Activated CD8-positive, alpha-beta T cell treated with anti-CD3 and anti-CD28 coated beads, Interleukin-2, amount 10 ng/mL, durations not matched to agents 7 days and 5 days (primary cell): ENCODE measurements around the gene PDE4D. TPM values are rescaled to one million over a fixed set of nuclear protein-coding genes. Genes with fewer than 3 reads are reported as not detected.

Experiments used
- ATAC-seq: fragments of 150-1000 bp; cut with Tn5 transposase; one replicate; pipeline ENCODE4 v1.10.0; 2021; ENCODE audit warnings: moderate library complexity
- CTCF ChIA-PET: fragments of 350-600 bp; sonication (Branson Sonifier 250); formaldehyde crosslinking; loops from one replicate; lab custom pipeline; 2021; ENCODE audit warnings: antibody characterized with exemption; lab: Charles Lee
- POLR2A ChIA-PET: fragments of 350-600 bp; sonication (Branson Sonifier 250); formaldehyde crosslinking; loops from one replicate; lab custom pipeline; 2021; ENCODE audit warnings: antibody characterized with exemption; lab: Charles Lee
- DNase-seq: peaks from one replicate; pipeline ENCODE4 v3.0.0-alpha.2; 2020
- H3K27ac Mint-ChIP-seq: one replicate; pipeline ENCODE4 v1.8.0; 2021; ENCODE audit warnings: mild to moderate bottlenecking, mixed read lengths
- H3K27me3 Mint-ChIP-seq: one replicate; pipeline ENCODE4 v1.8.0; 2021; ENCODE audit warnings: low read depth, mixed read lengths
- H3K36me3 Mint-ChIP-seq: one replicate; pipeline ENCODE4 v1.8.0; 2021; ENCODE audit warnings: low read depth, mixed read lengths
- H3K4me1 Mint-ChIP-seq: one replicate; pipeline ENCODE4 v1.8.0; 2021; ENCODE audit warnings: low read depth, mixed read lengths
- H3K4me3 Mint-ChIP-seq: one replicate; pipeline ENCODE4 v1.8.0; 2021; ENCODE audit warnings: mild to moderate bottlenecking, mixed read lengths
- H3K9me3 Mint-ChIP-seq: one replicate; pipeline ENCODE4 v1.8.0; 2022; ENCODE audit warnings: mixed read lengths; ENCODE audit not compliant: insufficient read depth
- total RNA-seq, 2 experiments: library from RNA; stranded (reverse); gene quantifications; one replicate each; pipeline ENCODE4 v1.2.3, GENCODE V29; 2021

PDE4D gene
- total RNA-seq, 2 experiments from 2014 or later = 65.4 to 70.7 TPM

GRCh38 chr5:59193616-59194319 lies 699.8 kb downstream of the PDE4D start:
- no peaks in the 10 kb centered on the region for H3K36me3 Mint-ChIP-seq
- H3K27ac Mint-ChIP-seq = no peak overlapping the region
- no peak for DNase-seq
- no peak for ATAC-seq
- H3K9me3 Mint-ChIP-seq = no peaks in the 10 kb centered on the region
- ChIA-PET POLR2A (no interaction called here), CTCF (interaction anchor here (1.2 kb wide), 1 partner anchor 23 kb away, joined by 3 read pairs; no protein-coding TSS in a partner anchor)
- no peak overlapping the region for H3K4me3 Mint-ChIP-seq
- peaks cover 14% of the 10 kb centered on the region for H3K27me3 Mint-ChIP-seq
- H3K4me1 Mint-ChIP-seq = no peaks in the 10 kb centered on the region

- ATAC-seq (no peak), DNase-seq (no peak)
- Mint-ChIP-seq H3K27me3 (peaks cover 23% of the 10 kb centered on the region), H3K9me3 (no peaks in the 10 kb centered on the region), H3K27ac (no peak overlapping the region), H3K36me3 (no peaks in the 10 kb centered on the region), H3K4me3 (no peak overlapping the region), H3K4me1 (peaks cover 5% of the 10 kb centered on the region)
- ChIA-PET CTCF (interaction anchor here (0.8 to 2.1 kb wide), 10 partner anchors 16 to 610 kb away, joined by 3 to 16 read pairs (median 3); no protein-coding TSS in a partner anchor), POLR2A (no interaction called here)
These were observed 702.8 kb downstream of the PDE4D start for GRCh38 chr5:59190746-59191145.

GRCh38 chr5:59189472-59190244 lies 703.9 kb downstream of the PDE4D start:
- Mint-ChIP-seq H3K27me3 (peaks cover 31% of the 10 kb centered on the region), H3K9me3 (no peaks in the 10 kb centered on the region), H3K4me1 (peaks cover 5% of the 10 kb centered on the region), H3K4me3 (no peak overlapping the region), H3K36me3 (no peaks in the 10 kb centered on the region), H3K27ac (no peak overlapping the region)
- no peak for ATAC-seq
- DNase-seq = no peak
- ChIA-PET POLR2A (no interaction called here), CTCF (interaction anchor here (0.8 to 8.3 kb wide), 13 partner anchors 13 to 303 kb away, joined by 3 to 73 read pairs (median 7); no protein-coding TSS in a partner anchor)

GRCh38 chr5:59188419-59189225 lies 704.9 kb downstream of the PDE4D start:
- POLR2A ChIA-PET = interaction anchor here (0.6 kb wide), 2 partner anchors 215 to 470 kb away, joined by 3 read pairs; no protein-coding TSS in a partner anchor
- peaks cover 5% of the 10 kb centered on the region for H3K4me1 Mint-ChIP-seq
- no peak overlapping the region for H3K27ac Mint-ChIP-seq
- H3K36me3 Mint-ChIP-seq = no peaks in the 10 kb centered on the region
- no peak overlapping the region for H3K4me3 Mint-ChIP-seq
- DNase-seq (peak; percentile 75), ATAC-seq (peak; percentile 81)
- no peaks in the 10 kb centered on the region for H3K9me3 Mint-ChIP-seq
- CTCF ChIA-PET = interaction anchor here (0.6 to 8.3 kb wide), 54 partner anchors 9 to 612 kb away, joined by 3 to 73 read pairs (median 5); no protein-coding TSS in a partner anchor
- peaks cover 36% of the 10 kb centered on the region for H3K27me3 Mint-ChIP-seq

GRCh38 chr5:59187857-59188256 lies 705.7 kb downstream of the PDE4D start:
- ChIA-PET CTCF (interaction anchor here (0.7 to 8.3 kb wide), 53 partner anchors 9 to 612 kb away, joined by 3 to 73 read pairs (median 4); no protein-coding TSS in a partner anchor), POLR2A (no interaction called here)
- H3K4me1 Mint-ChIP-seq = peaks cover 5% of the 10 kb centered on the region
- DNase-seq (no peak), ATAC-seq (no peak)
- H3K27me3 Mint-ChIP-seq = peaks cover 40% of the 10 kb centered on the region
- H3K36me3 Mint-ChIP-seq = no peaks in the 10 kb centered on the region
- no peaks in the 10 kb centered on the region for H3K9me3 Mint-ChIP-seq
- no peak overlapping the region for H3K4me3 Mint-ChIP-seq
- H3K27ac Mint-ChIP-seq = no peak overlapping the region

GRCh38 chr5:59186623-59187022 lies 706.9 kb downstream of the PDE4D start:
- Mint-ChIP-seq H3K27me3 (peaks cover 39% of the 10 kb centered on the region), H3K36me3 (no peaks in the 10 kb centered on the region), H3K4me1 (peaks cover 5% of the 10 kb centered on the region), H3K9me3 (no peaks in the 10 kb centered on the region), H3K4me3 (no peak overlapping the region), H3K27ac (no peak overlapping the region)
- ChIA-PET CTCF (interaction anchor here (2.3 to 8.3 kb wide), 7 partner anchors 8 to 300 kb away, joined by 26 to 73 read pairs (median 40); no protein-coding TSS in a partner anchor), POLR2A (interaction anchor here (1.1 kb wide), 1 partner anchor 300 kb away, joined by 4 read pairs; no protein-coding TSS in a partner anchor)
- DNase-seq = no peak
- ATAC-seq = no peak

GRCh38 chr5:59185757-59186385 lies 707.7 kb downstream of the PDE4D start:
- no peak for ATAC-seq
- DNase-seq = no peak
- Mint-ChIP-seq H3K36me3 (no peaks in the 10 kb centered on the region), H3K27ac (no peak overlapping the region), H3K4me3 (no peak overlapping the region), H3K4me1 (peaks cover 5% of the 10 kb centered on the region), H3K27me3 (peaks cover 39% of the 10 kb centered on the region), H3K9me3 (no peaks in the 10 kb centered on the region)
- POLR2A ChIA-PET = no interaction called here
- CTCF ChIA-PET = interaction anchor here (1.2 to 8.3 kb wide), 5 partner anchors 12 to 299 kb away, joined by 4 to 73 read pairs (median 49); no protein-coding TSS in a partner anchor

- Mint-ChIP-seq H3K27me3 (peaks cover 43% of the 10 kb centered on the region), H3K9me3 (no peaks in the 10 kb centered on the region), H3K4me1 (peaks cover 5% of the 10 kb centered on the region), H3K4me3 (no peak overlapping the region), H3K36me3 (no peaks in the 10 kb centered on the region), H3K27ac (no peak overlapping the region)
- ATAC-seq = no peak
- no peak for DNase-seq
- ChIA-PET CTCF (interaction anchor here (0.6 to 8.3 kb wide), 7 partner anchors 10 to 298 kb away, joined by 3 to 52 read pairs (median 15); no protein-coding TSS in a partner anchor), POLR2A (no interaction called here)
These were observed 708.8 kb downstream of the PDE4D start for GRCh38 chr5:59184769-59185168.

- H3K9me3 Mint-ChIP-seq = no peaks in the 10 kb centered on the region
- no peaks in the 10 kb centered on the region for H3K36me3 Mint-ChIP-seq
- POLR2A ChIA-PET = no interaction called here
- H3K27me3 Mint-ChIP-seq = peaks cover 40% of the 10 kb centered on the region
- CTCF ChIA-PET = interaction anchor here (2.0 to 8.3 kb wide), 2 partner anchors 9 to 296 kb away, joined by 15 to 49 read pairs; no protein-coding TSS in a partner anchor
- peaks cover 9% of the 10 kb centered on the region for H3K4me1 Mint-ChIP-seq
- H3K4me3 Mint-ChIP-seq = no peak overlapping the region
- ATAC-seq = no peak
- no peak for DNase-seq
- H3K27ac Mint-ChIP-seq = no peak overlapping the region
These were observed 710.8 kb downstream of the PDE4D start for GRCh38 chr5:59182760-59183159.

GRCh38 chr5:59180515-59180914 lies 713.0 kb downstream of the PDE4D start:
- Mint-ChIP-seq H3K36me3 (no peaks in the 10 kb centered on the region), H3K9me3 (no peaks in the 10 kb centered on the region), H3K27me3 (peaks cover 27% of the 10 kb centered on the region), H3K4me1 (peaks cover 18% of the 10 kb centered on the region), H3K27ac (no peak overlapping the region), H3K4me3 (no peak overlapping the region)
- ATAC-seq (no peak), DNase-seq (no peak)
- ChIA-PET CTCF (interaction anchor here (0.8 to 9.2 kb wide), 5 partner anchors 57 to 294 kb away, joined by 5 to 234 read pairs (median 7); no protein-coding TSS in a partner anchor), POLR2A (no interaction called here)
